AG04449 (cell line): ENCODE data around the gene CDC42SE2.
"Not testable (repeated sequence)": the region's sequence is repeated elsewhere in the genome, so short reads cannot be mapped to it uniquely, and the experiment has no call there.

Experiments used
- CTCF ChIA-PET: fragments of 350-600 bp; formaldehyde crosslinking; extraction: SDS; loops from one replicate; lab custom pipeline; 2021; ENCODE audit warnings: antibody characterized with exemption; lab: Yijun Ruan, JAX
- POLR2A ChIA-PET: fragments of 400-600, 350-600 bp; formaldehyde crosslinking; extraction: SDS; loops from one replicate; lab custom pipeline; 2020; ENCODE audit warnings: antibody characterized with exemption, inconsistent platforms; lab: Yijun Ruan, JAX
- DNase-seq: peaks from one replicate; pipeline ENCODE4 v3.0.0-alpha.2; 2010; ENCODE audit warnings: low read depth, low spot score
- H3K4me3 ChIP-seq: 2 replicates; pipeline ENCODE4 v1.5.1; 2011; ENCODE audit warnings: low read depth, mild to moderate bottlenecking, control low read depth, low read length
- TF ChIP-seq, protein P1 (sequence below): IDR thresholded peaks from one replicate; pipeline ENCODE4 v1.5.1; 2011; ENCODE audit warnings: mild to moderate bottlenecking, moderate library complexity, low read length, control low read depth, inconsistent platforms; ENCODE audit not compliant: insufficient read depth; ENCODE audit errors: missing control alignments

CDC42SE2 gene

DNA sequence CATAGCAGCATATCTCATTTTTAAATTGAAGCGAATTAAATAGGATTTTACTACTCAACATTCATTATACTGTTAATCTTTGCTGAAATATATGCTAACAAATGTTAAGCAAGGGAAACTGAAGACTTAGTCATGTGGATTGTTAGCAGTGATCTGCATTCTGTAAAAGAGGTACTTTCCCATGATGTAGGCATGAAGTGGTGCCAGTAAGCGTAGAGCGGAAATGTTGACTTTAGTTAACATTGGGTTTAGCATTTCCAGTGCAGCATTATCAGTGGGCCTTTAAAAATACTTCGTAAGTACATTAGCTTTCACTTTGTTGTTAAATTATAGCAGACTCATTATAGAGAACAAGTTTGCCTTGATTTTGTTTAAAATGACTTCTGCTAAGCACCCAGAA is 130.3 kb downstream of the CDC42SE2 start:
- TF ChIP-seq, protein P1, sequence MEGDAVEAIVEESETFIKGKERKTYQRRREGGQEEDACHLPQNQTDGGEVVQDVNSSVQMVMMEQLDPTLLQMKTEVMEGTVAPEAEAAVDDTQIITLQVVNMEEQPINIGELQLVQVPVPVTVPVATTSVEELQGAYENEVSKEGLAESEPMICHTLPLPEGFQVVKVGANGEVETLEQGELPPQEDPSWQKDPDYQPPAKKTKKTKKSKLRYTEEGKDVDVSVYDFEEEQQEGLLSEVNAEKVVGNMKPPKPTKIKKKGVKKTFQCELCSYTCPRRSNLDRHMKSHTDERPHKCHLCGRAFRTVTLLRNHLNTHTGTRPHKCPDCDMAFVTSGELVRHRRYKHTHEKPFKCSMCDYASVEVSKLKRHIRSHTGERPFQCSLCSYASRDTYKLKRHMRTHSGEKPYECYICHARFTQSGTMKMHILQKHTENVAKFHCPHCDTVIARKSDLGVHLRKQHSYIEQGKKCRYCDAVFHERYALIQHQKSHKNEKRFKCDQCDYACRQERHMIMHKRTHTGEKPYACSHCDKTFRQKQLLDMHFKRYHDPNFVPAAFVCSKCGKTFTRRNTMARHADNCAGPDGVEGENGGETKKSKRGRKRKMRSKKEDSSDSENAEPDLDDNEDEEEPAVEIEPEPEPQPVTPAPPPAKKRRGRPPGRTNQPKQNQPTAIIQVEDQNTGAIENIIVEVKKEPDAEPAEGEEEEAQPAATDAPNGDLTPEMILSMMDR, result no peak
- DNase-seq, result no peak
- ChIA-PET POLR2A (no interaction called here), CTCF (no interaction called here)
- no peak overlapping the region for H3K4me3 ChIP-seq

DNA sequence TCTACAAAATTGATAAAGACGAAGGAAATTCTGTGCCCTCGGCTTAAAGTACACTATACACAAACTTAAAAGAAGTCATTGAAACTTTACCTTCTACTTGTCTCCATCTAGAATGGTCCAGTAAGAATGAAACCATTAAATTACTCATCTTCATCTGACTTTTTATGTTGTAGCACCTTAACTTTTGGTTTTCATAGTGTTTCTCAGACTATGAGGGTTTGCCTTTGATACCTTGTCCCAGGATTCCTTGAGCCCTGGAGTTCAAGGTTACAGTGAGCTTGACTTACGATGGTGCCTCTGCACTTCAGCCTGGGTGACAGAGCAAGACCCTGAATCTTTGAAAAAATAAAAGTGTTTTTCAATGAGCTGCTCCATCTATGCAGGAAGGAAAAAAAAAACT is 132.2 kb downstream of the CDC42SE2 start:
- POLR2A ChIA-PET, result no interaction called here
- CTCF ChIA-PET, result interaction anchor here (1.5 kb wide), 1 partner anchor 8 kb away, joined by 3 read pairs; no protein-coding TSS in a partner anchor
- TF ChIP-seq, protein P1, result no peak
- no peak overlapping the region for H3K4me3 ChIP-seq
- DNase-seq, result no peak

DNA sequence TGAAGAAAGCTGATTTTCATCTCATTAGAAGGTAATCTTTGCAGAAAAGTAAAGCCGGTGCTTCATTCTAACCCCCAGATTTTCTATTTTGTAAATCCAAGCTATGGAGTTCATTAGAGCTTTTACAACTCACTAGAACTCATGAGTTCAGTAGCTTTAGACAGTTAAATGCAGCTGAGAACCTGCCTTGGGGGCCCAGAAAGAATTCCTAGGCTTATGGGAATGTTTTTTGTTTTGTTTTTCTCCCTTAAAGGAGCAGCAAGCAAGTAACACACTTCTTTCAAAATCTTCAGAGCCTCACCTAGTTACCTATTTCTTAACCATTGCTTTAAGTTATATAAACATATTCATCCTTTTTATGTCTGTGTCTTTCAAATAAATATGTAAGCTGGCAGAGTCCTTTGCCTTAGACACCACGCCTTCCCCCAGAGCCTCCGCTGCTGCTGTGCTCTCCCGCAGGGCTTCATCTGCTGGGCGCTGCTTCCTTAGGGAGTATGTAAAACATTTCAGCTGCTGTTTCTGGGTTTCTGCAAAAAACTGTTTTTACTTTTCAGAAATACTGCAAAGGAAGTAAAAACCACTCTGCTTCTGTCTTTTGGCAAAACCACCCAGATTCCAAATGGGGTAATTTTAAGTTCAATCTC is 132.9 kb downstream of the CDC42SE2 start:
- TF ChIP-seq, protein P1, result no peak
- CTCF ChIA-PET, result interaction anchor here (1.5 kb wide), 1 partner anchor 8 kb away, joined by 3 read pairs; no protein-coding TSS in a partner anchor
- H3K4me3 ChIP-seq, result no peak overlapping the region
- no peak for DNase-seq
- POLR2A ChIA-PET, result no interaction called here

DNA sequence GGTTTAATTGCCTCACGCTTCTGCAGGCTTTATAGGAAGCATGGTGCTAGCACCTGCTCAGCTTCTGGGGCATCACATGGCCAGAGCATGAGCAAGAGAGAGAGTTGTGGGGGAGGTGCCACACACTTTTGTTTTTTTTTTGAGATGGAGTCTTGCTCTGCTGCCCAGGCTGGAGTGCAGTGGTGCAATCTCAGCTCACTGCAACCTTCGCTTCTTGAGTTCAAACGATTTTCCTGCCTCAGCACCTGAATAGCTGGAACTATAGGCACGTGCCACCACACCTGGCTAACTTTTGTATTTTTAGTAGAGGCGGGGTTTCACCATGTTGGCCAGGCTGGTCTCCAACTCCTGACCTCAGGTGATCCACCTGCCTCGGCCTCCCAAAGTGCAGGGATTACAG is 135.2 kb downstream of the CDC42SE2 start:
- CTCF ChIA-PET, POLR2A ChIA-PET: not testable (repeated sequence)

DNA sequence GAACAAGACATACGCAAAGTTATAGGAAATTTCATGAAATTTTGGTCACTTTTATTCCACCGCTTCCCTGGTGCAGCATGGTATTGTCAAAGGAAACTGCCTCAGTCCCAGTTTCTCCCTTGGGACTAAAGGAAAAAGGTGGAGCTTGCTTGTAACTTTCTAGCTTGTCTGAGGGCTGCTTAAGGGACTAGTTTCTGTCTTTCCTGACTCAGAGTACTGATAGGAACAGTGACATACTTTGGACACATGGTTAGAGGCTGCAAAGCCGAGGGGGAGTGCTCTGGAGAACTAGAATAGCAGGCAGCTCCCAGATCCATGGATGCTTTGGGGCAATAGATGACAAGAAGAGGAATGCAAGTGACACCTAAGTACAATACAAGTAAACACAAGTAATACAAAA is 136.7 kb downstream of the CDC42SE2 start:
- no peak for DNase-seq
- TF ChIP-seq, protein P1, result no peak
- CTCF ChIA-PET, result interaction anchor here (1.1 kb wide), 1 partner anchor 18 kb away, joined by 5 read pairs; no protein-coding TSS in a partner anchor
- no peak overlapping the region for H3K4me3 ChIP-seq
- POLR2A ChIA-PET, result interaction anchor here (0.7 kb wide), 1 partner anchor 242 kb away, joined by 3 read pairs; no protein-coding TSS in a partner anchor

More for the DNA sequence above, 135.2 kb downstream of the CDC42SE2 start:
- H3K4me3 ChIP-seq, DNase-seq: not testable (repeated sequence)

DNA sequence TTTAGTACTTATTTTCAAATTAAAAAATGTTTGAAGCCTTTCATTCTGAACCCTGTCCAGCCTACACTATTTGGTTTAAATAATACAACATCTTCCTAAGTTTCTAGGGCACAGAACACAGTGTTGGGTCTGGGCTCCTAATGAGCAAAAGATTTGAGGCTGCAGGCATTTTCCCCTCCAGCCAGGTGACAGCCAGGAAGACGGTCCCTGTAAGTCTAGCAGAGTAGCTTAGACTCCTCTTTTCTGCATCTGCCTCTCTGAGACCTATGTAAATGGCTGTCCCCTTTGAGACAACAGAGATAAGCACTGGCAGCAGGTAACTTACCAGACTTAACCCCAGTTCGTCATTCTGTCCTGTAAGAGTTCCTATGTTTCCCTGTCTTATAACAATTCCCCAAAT is 141.8 kb downstream of the CDC42SE2 start:
- no peak overlapping the region for H3K4me3 ChIP-seq
- CTCF ChIA-PET, result interaction anchor here (1.9 kb wide), 1 partner anchor 9 kb away, joined by 6 read pairs; no protein-coding TSS in a partner anchor
- DNase-seq, result no peak
- POLR2A ChIA-PET, result no interaction called here
- TF ChIP-seq, protein P1, result no peak

DNA sequence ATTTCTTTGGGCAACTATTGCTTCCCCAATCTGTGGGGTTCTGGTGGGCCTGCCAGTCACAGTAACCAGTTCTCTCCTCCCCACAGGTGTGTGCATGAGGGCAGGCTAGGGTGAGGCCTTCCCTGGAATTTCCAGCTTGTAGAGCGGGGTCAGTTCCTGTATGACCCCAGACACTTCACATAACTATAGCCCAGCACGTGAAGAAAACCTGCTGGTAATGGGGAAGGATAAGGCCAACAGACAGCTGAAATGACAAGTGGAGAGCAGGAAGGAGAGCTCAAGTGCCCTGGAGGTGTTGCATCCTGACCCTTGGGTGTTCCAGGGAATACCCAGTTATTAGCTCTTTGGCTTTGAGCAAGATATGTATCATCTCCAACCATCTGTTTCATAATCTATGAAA is 142.2 kb downstream of the CDC42SE2 start:
- TF ChIP-seq, protein P1, result no peak

More for the DNA sequence above, 142.2 kb downstream of the CDC42SE2 start:
- no peak for DNase-seq
- no peak overlapping the region for H3K4me3 ChIP-seq
- ChIA-PET CTCF (interaction anchor here (1.9 kb wide), 1 partner anchor 9 kb away, joined by 6 read pairs; no protein-coding TSS in a partner anchor), POLR2A (no interaction called here)
